Stimulated activated CD8-positive, alpha-beta memory T cell treated with anti-CD3 and anti-CD28 coated beads, Interleukin-12 subunit alpha, Interleukin-12 subunit beta, amount 100 ng/mL, for 1 hour (primary cell): ENCODE measurements around the gene RAMP1.

Experiments
- DNase-seq: peaks from one replicate; pipeline ENCODE4 v3.0.0-alpha.2; 2020; ENCODE audit warnings: low read depth

RAMP1 gene

DNA sequence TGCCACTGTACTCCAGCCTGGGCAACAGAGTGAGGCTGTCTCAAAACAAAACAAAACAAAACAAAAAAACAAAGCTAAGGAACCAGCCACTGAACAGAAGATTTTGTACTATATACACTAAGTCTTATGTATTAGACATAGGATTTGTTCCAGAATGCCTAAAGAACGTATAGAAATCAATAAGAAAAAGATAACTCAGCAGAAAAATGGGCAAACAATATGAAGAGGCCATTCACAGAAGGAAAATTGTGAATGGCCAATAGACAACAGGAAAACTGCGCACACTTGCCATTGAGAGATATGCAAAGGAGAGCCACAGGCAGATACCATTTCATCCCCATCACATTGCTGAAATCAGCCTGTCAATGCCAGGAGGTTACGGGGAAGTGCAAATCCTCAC is 92.5 kb downstream of the RAMP1 start:
- no peak for DNase-seq

DNA sequence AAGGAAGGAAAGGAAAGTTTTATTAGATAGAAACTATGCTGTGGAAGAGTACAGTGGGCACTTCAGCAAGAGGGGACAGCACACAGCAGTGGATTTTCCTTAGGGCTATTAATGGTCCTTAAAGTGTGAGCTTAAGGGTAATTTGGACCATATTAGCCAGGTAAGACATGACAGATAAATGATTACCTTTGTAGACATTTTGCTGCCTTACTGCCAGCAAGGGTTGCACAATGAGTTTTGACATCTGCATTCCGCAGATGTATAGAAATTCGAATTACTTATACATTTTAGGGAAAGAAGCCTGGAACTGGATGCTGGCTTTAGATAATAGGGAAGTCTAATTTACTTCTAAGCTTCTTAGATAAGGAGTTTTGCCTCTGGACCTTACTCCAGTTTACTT is 93.4 kb downstream of the RAMP1 start:
- no peak for DNase-seq

DNA sequence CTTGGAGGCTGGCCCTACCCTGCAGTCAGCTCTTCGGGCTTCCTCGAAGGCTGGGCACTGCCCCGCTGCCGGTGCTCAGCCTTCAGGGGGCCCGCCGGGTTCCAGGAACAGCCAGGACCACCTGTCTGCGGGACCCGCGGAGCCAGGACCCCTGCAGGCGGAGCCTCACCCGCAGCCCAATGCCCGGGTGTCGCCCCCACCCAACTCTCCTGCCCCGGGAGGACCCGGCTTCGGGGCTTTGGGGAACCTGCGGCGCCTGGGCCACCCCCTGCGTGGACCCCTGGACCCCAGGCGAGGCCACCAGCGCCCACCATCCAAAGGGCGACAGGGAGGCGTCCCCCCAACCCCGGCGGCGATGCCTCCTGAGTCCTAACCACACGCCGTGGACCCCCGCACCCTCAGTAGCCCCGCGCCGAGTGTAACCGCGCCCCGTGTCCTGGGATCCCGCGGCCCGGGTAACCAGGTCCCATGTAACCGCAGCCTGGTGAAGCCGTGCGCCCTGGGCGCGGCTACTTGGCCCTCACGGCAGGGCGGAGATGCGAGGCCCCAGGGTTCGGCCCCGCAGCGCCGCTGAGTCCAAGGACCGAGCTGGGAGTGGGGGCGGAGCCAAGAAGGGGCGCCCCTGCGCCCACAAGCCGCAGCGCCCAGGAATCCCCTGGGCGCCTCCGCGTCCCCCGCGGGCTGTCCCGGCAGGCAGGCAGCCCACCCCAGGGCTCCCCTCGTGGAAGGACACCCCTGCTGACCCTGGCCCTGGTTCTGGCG is 96.4 kb downstream of the RAMP1 start:
- DNase-seq, result no peak

DNA sequence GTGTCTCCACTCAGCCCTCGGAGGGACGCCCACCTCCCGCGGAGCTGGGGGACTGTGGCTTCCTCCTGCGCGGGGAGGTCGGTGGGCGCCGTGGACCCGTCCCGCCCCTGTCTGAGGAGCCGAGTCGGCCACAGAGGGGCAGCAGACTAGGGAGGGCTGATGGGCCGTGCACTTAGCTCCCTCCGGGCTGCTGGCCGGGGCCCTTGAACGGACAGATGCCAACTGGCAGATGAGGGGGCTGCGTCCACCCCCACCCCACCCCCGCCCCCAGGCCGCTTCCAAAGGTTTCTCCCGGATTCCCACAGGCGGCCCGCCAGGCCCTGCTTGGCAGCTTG is 96.9 kb downstream of the RAMP1 start:
- no peak for DNase-seq

DNA sequence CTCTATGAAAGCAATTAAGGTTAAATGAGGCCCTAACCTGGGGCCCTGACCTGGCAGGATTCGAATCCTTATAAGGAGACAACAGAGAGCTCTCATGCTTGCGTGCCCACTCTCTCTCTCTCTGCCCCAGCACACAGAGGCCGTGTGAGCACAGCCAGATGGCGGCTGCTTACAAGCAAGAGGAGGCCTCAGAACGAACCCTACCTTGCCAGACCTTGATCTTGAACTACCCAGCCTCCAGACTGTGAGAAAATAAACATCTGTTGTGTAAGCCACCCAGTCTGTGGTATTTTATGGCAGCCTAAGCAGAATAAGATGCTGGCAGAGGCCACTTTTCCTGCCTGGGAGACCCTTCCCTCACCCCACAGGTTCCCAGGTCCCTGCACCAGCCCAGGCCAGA is 102.2 kb downstream of the RAMP1 start:
- no peak for DNase-seq
